ENCODE measurements around the gene D2HGDH.

DNA sequence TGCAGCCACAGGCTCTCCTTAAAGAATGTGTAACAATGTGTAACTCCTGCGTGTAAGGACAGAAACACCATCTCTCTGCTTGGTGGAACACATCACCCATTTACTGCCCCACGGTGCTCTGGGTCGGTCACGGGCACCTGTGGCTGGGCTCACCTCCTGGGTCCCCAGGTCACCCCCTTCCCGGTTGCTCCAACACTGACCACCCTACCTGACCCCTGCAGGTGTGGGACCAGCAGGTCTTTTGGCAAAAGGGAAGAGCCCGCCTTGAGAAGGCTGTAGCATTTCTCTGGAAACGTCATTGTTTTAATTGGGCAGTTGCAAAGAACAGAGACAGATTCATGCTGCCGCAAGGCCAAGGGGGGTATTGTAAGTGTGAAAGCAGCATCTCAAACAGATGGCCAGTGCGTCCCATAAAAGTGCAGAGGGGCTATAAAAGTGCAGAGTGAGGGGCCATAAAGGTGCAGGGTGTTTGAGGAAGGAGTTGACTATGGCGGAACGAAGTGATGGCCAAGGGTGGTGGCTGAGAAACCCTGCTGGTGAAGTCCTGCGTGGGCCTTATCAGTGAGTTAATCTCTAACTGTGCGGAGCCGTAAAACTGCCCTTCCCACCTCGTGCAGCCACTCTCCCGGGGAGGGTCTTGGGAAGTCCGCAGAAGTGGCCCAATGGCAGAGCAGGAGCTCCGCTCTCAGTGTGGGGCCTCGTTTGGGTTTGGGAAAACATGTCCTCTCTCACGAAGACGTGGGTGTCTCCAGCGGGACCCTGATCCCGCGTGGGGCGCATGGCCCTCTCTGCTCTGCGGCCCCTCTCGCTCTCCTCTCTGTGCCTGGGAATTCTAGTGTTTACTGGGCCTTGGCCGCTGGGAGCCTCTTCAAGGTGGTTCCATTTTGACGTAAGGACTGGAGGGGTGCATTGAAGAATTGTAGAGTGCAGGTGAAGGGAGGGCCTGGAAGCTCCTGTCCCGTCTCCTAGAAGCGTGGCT is 60.9 kb downstream of the D2HGDH start:
- TF ChIP-seq, protein P1, sequence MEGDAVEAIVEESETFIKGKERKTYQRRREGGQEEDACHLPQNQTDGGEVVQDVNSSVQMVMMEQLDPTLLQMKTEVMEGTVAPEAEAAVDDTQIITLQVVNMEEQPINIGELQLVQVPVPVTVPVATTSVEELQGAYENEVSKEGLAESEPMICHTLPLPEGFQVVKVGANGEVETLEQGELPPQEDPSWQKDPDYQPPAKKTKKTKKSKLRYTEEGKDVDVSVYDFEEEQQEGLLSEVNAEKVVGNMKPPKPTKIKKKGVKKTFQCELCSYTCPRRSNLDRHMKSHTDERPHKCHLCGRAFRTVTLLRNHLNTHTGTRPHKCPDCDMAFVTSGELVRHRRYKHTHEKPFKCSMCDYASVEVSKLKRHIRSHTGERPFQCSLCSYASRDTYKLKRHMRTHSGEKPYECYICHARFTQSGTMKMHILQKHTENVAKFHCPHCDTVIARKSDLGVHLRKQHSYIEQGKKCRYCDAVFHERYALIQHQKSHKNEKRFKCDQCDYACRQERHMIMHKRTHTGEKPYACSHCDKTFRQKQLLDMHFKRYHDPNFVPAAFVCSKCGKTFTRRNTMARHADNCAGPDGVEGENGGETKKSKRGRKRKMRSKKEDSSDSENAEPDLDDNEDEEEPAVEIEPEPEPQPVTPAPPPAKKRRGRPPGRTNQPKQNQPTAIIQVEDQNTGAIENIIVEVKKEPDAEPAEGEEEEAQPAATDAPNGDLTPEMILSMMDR (IDR thresholded peaks at IDR 0.05) = no peak
- no peak for TF ChIP-seq POLR2A (IDR thresholded peaks at IDR 0.05)

All from thyroid gland (tissue), 4 donors.